Anterior cingulate cortex (tissue), 58 donors: ENCODE results near the gene ARVCF.

ENCODE experiments used
- DNase-seq, 58 donors: peaks; one replicate each; lab custom pipeline; 2025; lab: John Stamatoyannopoulos, UW

ARVCF gene, protein sequence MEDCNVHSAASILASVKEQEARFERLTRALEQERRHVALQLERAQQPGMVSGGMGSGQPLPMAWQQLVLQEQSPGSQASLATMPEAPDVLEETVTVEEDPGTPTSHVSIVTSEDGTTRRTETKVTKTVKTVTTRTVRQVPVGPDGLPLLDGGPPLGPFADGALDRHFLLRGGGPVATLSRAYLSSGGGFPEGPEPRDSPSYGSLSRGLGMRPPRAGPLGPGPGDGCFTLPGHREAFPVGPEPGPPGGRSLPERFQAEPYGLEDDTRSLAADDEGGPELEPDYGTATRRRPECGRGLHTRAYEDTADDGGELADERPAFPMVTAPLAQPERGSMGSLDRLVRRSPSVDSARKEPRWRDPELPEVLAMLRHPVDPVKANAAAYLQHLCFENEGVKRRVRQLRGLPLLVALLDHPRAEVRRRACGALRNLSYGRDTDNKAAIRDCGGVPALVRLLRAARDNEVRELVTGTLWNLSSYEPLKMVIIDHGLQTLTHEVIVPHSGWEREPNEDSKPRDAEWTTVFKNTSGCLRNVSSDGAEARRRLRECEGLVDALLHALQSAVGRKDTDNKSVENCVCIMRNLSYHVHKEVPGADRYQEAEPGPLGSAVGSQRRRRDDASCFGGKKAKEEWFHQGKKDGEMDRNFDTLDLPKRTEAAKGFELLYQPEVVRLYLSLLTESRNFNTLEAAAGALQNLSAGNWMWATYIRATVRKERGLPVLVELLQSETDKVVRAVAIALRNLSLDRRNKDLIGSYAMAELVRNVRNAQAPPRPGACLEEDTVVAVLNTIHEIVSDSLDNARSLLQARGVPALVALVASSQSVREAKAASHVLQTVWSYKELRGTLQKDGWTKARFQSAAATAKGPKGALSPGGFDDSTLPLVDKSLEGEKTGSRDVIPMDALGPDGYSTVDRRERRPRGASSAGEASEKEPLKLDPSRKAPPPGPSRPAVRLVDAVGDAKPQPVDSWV

DNA sequence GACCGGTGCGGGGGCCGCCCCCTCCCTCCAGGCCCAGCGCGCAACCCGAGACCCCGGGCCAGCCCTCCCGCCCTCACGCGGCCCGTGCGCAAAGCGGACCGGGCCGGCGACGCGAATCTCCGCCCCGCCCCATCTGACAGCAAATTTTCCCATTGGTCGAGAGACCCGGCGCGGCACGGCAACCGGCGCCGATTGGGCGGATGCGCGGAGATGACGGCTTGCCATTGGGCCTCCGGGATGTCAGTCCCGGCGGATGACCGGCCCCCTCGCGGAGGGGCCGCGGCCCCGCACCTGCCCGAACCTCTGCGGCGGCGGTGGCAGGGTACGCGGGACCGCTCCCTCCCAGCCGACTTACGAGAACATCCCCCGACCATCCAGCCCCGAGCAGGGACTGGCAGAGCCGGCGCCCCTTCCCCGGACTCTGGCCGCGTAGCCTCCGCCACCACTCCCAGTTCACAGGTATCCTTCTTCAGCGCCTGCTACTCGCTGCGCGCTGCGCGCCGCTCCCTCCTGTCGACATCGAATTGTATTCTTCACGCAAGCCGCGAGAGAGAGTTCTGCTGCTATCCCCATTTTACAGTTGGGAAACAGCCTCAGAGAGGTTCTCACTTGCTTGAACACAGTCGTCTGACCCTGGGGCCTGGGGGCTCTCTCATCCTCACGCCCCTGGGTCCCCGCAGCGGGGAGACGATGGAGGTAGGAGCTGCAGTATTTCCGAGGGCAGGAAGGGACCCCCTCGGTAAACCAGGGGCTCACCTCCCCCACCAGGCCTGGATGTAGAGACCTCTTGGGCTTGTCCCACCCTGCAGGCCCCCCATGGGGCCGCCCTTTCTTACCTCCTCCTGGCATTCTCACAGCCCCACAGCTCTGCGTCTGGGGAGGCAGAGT, at the start of gene ARVCF:
Gene ARVCF, minus strand, starts transcription at position 90 of the 888 bp plus-strand sequence. CDS start 26,029 bp downstream, outside the sequence.
- peak; percentile 51 to 96 (median 87) for DNase-seq

DNA sequence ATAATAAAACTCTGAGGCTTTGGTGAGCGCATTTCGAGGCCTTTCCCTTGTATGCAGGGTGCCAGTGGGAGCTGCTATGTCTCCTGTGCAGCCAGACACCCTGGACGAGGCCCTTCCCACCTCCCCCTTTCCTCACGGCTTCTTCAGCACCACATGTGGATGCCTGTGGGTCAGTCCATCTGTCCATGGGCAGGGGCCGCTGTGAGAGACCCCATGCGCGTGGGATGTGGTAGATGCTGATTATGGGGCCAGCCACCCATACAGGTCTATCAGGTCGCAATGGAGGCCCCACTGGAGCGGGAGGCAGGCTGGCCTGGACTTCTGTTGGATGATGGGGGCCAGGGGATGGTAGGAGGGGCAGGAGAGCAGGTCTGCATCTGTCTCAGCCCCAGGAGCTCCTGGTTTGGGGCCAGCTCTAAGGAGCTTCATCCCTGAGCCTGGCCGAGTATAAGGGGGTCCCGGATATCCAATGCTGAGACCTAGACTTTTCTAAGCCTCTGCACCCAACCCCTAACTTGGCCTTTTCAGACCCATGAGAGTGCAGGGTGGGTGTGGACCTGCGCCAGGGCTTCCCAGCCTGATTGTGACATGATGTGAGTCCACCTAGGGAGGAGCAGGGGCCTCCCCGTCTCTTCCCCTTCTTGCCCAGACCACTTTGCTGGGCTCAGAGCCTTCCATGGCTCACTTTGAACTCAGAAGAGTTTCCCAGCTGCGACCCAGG, 49.4 kb upstream of the ARVCF start:
- no peak for DNase-seq

DNA sequence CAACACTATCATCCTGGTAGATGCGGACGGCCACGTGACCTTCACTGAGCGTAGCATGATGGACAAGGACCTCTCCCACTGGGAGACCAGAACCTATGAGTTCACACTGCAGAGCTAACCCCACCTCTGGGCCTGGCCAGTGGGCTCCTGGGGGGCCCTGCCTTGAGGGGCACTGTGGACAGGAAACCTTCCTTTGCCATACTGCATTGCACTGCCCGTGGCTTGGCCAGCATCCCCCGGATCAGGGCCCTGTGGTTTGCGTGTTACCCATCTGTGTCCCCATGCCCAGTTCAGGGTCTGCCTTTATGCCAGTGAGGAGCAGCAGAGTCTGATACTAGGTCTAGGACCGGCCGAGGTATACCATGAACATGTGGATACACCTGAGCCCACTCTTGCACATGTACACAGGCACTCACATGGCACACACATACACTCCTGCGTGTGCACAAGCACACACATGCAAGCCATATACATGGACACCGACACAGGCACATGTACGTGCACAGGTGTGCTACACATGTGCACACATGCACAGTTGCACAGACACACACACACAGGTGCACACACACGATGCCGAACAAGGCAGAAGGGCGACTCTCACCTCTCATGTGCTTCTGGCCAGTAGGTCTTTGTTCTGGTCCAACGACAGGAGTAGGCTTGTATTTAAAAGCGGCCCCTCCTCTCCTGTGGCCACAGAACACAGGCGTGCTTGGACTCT, 48.1 kb upstream of the ARVCF start:
- DNase-seq, result no peak

DNA sequence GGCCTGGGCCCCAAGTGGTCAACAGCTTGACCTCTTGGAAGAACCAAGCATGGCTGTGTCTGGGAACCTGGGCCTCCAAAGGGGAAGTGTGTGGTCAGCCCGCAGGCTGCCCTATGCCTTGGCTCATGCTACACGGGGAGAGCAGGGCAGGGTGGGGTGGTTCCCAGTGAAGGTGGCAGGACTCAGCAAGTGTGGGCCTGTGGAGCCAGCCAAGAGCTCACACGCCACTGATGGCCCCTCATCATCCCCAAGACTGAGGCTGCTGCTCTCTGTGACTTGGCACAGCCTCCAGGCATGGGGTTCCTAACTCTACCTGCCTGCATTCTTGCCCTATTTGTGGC, 47.5 kb upstream of the ARVCF start:
- no peak for DNase-seq

DNA sequence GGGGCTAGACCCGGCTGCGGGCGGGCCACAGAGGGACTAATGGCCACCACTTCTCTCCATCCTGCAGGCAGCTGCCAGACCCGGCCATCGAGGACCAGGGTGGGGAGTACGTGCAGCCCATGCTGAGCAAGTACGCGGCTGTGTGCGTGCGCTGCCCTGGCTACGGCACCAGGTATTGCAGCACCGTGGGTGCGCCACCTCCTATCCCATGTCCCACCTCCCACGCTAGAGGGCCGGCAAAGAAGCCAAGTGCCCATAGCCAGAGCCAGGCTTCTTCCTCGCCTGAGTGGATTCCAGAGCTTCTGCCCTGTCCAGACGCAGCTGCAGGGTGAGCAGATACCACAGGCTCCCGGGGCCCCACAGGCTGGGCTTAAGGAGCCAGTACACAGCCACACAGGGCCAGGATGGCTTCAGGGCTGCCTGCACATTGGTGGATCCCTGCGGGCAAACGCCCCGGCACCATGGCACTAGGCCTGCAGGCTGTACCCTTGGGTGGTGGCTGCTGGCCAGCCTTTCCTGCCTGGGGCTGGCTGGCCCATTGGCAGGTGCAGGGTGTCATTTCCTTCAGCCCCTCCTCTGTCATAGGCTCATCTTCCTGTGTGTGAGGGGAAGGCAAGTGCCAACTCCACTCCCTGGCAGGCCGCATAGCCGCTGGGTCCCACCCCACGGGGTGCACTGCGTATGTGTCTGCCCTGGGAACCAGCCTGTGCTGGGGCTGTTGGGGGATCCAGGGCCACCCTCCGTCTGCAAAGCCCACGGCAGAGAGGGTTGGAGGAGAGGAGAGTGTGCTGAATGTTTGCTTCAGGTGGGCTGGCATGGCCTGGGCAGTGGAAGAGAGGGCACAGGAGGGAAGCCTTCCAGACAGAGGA, 46.9 kb upstream of the ARVCF start:
- DNase-seq, result no peak

DNA sequence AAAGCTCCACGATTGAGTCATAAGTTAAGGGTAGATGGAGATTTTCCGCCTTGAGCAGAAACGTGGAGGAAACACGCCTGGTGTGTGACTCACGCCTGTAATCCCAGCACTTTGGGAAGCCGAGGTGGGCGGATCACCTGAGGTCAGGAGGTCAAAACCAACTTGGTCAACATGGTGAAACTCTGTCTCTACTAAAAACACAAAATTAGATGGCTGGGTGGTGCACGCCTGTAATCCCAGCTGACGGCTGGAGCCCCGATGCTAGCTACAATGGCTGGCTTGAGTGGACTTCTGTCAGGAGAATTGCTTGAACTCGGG, 46.1 kb upstream of the ARVCF start:
- DNase-seq, result no peak

DNA sequence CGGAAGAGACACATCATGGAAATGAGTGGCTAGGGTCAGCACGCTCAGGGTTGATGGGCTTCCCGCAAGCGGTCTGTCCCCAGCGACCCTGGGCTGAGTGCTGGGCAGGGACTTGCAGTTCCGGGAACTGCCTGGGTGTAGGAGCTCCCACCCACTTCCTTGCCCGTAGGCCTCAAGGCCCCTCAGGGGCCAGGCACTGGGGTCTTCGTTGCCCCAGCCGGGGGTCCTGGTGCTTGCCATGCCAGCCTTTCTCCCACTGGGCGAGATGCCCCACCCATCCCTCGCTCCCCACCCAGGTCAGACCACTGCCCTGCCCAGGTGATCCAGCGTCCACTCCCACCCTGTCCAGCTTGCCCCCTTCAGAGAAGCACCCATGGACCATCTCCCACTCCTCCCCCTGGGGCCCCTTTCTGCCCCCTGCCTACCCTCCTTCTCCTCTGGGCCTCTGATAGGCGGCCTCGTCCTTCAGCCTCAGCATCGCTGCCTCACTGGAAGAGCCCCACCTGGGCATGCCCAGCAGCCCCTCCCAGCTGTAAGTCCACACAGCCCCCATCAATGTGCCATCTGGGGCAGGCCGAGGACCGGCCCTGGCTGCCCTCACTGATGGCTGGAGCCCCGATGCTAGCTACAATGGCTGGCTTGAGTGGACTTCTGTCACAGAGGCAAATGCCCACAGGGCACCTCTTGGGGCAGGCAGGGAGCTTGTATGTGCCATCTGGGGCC, 45.6 kb upstream of the ARVCF start:
- DNase-seq, result no peak

DNA sequence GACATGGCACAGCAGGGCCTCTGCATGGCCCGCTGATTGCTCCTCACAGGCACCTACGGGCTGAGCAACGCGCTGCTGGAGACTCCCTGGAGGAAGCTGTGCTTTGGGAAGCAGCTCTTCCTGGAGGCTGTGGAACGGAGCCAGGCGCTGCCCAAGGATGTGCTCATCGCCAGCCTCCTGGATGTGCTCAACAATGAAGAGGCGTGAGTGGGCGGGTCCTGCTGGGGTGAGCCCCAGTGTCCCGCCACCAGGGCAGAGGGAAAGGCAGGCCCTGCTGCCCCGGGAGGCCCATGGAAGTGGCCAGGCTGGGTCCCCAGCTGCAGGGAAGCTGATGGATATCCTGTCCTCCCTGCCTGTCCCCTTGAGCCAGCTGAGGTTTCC, 44.8 kb upstream of the ARVCF start:
- DNase-seq, result peak in 4 of 58 donors; percentile 12 to 23 (median 18)

DNA sequence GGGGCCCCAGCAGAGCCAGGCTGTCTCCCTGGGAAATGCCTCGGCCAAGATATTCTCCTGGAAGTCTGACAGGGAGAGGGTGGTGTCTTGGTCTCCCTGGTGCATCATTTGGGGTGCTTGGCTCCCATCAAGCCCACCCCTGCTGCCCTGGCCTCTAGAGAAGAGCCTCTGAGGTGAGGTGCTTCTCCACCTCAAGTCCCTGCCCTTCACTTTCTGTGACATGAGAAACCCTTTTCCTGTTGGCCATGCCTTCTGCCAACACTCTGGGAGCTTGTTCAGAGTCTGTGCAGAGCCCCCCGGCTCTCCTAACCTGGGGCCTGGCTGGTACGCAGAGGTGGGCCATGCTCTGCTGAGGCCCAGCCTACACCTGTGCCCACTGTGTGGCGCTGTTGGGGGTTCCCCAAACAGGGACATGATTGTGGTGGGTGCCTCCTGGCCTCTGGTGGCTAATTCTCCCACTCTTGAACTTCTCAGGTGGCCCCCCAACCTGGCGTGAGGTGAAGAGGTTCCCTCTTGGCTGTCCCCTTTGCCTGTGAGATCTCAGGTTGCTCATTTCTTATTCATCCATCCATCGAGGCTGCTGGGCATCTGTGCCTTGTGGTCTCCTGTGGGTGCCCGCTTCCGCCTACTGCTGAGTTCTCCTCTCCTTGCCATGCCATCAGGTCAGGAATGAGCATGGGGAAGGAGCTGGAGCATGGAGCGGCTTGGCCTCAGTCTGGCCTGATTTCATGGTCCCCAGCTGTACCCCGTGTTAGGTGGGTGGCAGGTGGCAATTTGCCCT, 44.3 kb upstream of the ARVCF start:
- DNase-seq, result no peak

DNA sequence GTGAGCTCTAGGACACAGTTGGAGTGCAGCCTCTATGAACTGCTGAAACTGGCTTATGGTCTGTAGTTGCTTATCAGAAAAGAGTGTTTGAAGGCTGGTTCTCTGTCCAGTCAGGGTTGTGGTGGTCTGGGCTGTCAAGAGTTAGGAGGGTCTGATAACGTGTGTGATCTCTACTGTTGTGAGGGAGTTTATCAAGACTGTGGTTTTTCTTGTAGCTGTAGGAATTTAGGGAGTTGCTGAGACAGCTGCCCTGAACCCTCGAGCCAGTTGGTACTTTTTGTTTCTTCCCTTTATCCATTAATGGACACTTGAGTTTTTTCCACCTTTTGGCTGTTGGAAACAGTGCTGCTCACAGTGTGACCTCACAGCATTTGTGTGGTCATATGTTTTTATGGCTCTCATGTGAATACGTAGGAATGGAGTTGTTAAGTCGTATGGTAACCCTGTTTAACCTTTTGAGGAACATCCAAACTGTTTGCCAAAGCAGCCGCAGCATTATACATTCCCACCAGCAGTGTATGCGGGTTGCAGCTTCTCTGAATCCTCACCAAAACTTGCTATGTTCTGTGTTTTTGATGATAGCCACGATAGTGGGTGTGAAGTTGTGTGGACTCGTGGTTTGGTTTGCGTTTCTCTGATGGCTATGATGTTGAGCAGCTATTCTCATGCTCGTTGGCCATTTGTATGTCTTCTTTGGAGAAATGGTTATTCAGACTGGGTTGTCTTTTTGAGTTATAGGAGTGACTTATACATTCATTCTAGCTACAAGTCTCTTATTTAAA, 42.6 kb upstream of the ARVCF start:
- DNase-seq, result no peak

DNA sequence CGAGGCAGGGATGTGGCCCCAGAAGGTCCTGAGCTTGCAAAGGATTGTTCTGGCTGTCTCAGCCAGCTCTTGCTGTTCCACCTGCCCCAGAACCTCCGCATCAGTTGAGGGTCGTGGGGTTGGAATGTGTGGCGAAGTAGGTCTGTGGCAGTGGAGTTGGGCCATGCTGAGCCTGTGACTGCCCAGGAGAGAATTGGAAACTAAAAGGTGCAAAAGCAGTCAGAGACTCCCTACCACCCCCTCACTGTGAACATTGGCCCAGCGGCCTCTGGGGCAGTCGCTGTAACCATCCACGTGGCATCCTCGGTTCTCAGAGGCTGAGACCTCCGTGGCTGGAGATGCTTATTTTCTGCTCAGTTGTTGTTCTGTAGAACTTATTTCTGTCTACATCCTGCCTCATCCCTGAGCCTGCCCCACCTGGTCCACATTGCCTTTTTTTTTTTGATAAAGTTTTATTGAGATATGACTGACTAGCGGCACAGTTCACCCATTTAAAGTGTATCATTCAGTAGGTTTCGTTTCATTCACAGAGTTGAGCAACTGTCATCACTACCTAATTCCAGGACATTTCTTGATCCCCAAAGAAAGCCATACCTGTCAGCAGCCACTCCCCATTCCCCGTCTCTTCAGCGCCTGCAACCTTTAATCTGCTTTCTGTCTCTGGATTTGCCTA, 41.1 kb upstream of the ARVCF start:
- no peak for DNase-seq

DNA sequence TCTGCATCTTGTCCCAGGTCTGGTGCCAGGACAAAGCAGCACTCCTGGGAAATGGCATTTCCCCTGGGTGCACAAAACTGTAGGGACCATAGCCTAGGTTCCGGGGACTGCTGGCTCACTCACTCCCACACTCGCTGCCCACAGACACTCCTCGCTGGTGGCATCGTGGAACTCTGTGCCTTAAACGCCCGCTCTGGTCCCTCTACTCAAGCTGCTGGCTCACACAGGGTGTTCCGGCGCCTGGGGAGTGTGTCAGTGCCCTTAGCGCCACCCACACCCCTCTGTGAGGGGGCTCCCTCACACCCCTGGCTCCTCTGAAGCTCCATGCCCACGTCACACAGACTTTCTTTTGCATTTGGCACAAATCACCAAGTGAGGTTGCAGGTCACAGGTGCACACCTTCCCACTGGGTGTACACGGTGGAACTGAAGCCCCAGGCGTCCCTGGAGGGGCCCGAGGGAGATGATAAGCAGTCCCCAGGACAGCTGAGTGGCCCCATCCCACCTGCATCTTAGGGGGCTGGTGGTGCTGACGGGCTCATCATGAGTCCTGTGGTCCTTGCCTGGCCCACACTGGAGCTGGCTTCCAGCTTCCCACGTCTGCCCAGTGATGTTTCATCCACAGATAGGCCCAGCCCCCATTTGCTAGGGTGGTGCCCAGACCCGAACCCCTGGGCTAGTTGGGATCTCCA, 40.2 kb upstream of the ARVCF start:
- DNase-seq, result no peak

DNA sequence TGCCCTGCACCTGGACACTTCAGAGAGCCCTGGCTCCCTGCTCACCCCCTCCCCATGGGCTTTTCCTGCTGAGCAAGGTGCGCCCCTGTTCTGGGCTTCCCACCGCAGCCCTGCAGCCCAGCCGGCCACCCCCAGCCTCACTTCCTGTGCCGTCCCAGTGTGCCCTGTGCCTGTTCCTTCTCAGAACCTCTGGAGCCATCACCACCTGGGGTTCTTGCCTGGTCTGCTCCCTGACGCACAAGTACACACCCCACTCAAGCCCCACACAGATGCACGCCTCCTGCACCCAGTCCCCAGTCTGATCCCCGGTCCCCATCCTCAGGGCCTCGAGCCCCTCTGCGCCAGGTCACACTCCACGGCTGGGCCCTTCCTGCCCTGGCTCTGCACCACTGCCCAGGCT, 39.5 kb upstream of the ARVCF start:
- DNase-seq, result no peak

DNA sequence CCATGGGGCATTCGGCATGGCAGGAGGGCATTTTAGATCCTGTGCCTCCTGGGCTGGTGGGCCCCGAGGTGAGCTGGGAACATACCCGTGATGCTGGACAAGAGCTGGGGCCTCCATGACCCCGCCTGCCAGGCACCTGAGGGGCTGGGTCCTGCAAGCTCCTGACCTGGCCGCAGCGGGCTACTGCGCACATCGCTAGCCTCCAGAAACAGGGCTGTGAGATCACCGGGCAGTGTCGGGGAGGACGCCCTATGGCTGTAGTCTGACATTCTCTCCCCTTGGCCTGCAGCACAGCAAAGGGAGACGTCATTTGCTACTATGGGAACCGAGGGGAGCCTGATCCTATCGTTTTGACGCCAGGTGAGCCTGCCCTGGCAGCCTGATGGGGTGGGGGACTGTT, 39.0 kb upstream of the ARVCF start:
- DNase-seq, result no peak

DNA sequence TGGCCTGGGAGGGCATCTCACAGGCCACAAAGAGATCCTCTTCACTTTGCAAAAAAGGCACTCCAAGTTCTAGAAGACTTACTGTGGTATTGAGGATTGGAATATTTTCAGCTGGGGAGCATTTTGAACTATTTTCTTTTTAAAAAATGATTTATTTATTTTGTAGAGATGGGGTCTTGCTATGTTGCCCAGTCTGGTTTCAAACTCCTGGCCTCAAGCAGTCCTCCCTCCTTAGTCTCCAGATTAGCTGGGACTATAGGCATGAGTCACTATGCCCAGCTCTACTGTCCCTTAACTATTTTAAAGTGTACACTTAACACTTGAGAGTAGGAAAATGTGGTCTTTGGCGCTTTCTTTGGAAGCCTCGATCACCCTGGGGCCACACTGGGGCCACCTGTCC, 38.5 kb upstream of the ARVCF start:
- DNase-seq, result no peak
